Measurements from ENCODE around the gene JAZF1.

Gene JAZF1

DNA sequence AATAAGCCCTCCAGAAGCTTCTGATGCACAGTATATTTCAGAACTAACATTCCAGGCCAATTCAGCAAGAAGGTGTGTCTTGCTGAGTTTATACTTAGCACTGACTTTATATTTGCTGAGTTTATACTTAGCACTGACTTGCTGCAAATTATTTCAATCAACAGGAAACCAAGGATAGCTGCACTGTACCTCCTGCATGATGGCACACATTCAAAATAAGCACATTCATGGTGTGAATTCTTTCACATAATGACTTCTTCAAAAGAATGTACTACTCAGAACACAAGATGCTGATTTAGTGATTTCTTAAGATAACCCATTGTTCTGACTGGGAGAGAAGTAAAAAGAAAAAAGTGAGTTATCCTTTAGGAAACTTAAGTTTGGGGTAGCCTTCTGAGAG, 52.0 kb downstream of the JAZF1 start:
- H3K27ac ChIP-seq (replicated peaks) = no peak overlapping the region
- DNase-seq (ENCODE audit: low read depth in 1 of 2, low spot score in 1 of 2) = no peak
- no peak for TF ChIP-seq POLR2AphosphoS5 (IDR thresholded peaks at IDR 0.05; ENCODE audit: low read depth)
- no peak for TF ChIP-seq GABPA (IDR thresholded peaks at IDR 0.05; ENCODE audit: low read depth)
- no peak for TF ChIP-seq SPI1 (IDR thresholded peaks at IDR 0.05; ENCODE audit: borderline replicate concordance, low read depth)
- TF ChIP-seq, protein P1, sequence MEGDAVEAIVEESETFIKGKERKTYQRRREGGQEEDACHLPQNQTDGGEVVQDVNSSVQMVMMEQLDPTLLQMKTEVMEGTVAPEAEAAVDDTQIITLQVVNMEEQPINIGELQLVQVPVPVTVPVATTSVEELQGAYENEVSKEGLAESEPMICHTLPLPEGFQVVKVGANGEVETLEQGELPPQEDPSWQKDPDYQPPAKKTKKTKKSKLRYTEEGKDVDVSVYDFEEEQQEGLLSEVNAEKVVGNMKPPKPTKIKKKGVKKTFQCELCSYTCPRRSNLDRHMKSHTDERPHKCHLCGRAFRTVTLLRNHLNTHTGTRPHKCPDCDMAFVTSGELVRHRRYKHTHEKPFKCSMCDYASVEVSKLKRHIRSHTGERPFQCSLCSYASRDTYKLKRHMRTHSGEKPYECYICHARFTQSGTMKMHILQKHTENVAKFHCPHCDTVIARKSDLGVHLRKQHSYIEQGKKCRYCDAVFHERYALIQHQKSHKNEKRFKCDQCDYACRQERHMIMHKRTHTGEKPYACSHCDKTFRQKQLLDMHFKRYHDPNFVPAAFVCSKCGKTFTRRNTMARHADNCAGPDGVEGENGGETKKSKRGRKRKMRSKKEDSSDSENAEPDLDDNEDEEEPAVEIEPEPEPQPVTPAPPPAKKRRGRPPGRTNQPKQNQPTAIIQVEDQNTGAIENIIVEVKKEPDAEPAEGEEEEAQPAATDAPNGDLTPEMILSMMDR (IDR thresholded peaks at IDR 0.05; ENCODE audit: insufficient read depth, low read length) = no peak
- TF ChIP-seq, protein P2, sequence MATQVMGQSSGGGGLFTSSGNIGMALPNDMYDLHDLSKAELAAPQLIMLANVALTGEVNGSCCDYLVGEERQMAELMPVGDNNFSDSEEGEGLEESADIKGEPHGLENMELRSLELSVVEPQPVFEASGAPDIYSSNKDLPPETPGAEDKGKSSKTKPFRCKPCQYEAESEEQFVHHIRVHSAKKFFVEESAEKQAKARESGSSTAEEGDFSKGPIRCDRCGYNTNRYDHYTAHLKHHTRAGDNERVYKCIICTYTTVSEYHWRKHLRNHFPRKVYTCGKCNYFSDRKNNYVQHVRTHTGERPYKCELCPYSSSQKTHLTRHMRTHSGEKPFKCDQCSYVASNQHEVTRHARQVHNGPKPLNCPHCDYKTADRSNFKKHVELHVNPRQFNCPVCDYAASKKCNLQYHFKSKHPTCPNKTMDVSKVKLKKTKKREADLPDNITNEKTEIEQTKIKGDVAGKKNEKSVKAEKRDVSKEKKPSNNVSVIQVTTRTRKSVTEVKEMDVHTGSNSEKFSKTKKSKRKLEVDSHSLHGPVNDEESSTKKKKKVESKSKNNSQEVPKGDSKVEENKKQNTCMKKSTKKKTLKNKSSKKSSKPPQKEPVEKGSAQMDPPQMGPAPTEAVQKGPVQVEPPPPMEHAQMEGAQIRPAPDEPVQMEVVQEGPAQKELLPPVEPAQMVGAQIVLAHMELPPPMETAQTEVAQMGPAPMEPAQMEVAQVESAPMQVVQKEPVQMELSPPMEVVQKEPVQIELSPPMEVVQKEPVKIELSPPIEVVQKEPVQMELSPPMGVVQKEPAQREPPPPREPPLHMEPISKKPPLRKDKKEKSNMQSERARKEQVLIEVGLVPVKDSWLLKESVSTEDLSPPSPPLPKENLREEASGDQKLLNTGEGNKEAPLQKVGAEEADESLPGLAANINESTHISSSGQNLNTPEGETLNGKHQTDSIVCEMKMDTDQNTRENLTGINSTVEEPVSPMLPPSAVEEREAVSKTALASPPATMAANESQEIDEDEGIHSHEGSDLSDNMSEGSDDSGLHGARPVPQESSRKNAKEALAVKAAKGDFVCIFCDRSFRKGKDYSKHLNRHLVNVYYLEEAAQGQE (IDR thresholded peaks at IDR 0.05; ENCODE audit: insufficient replicate concordance, low read depth) = no peak
- no peaks in the 10 kb centered on the region for H3K27me3 ChIP-seq (ENCODE audit: insufficient read depth, poor library complexity, severe bottlenecking)
- H3K4me3 ChIP-seq (replicated peaks; ENCODE audit: insufficient read depth, low read length) = no peak overlapping the region

DNA sequence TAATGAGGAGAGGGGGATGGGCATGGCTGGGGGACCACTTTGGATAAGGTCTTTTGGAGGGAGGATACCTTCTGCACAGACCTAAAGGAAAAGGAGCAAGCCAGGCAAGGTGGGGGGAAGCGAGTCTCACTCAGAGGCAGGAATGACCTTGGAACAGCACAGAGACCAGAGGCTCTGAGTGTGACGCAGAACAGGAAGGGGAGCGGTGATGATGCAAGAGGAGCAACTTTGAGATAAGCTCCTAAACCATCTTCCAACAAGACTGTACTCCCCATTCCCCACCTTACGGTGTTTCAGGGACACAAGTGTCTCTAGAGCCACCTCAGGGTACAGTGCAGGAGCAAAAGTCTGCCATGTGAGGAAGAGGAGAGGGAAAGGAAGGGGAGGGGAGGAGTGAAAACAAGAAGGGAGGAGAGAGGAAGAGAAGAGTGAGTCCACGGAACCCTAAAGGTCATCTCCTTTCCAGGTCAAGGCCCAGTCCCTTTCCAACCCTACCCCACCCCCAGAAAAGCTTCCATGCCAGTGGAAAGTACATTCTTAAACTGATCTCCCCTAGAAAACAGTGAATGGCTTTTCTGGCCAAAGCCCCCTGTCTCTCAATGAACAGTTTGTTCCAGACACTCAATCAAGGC, 54.1 kb downstream of the JAZF1 start:
- Histone ChIP-seq H3K27me3 (ENCODE audit: insufficient read depth, poor library complexity, severe bottlenecking) (no peaks in the 10 kb centered on the region), H3K27ac (replicated peaks) (no peak overlapping the region), H3K4me3 (replicated peaks; ENCODE audit: insufficient read depth, low read length) (no peak overlapping the region)
- peak; percentile 31 to 32 for DNase-seq (ENCODE audit: low read depth in 1 of 2, low spot score in 1 of 2)
- TF ChIP-seq GABPA (IDR thresholded peaks at IDR 0.05; ENCODE audit: low read depth) (no peak), SPI1 (IDR thresholded peaks at IDR 0.05; ENCODE audit: borderline replicate concordance, low read depth) (no peak), POLR2AphosphoS5 (IDR thresholded peaks at IDR 0.05; ENCODE audit: low read depth) (no peak)
- TF ChIP-seq, protein P1 (IDR thresholded peaks at IDR 0.05; ENCODE audit: insufficient read depth, low read length) = no peak
- TF ChIP-seq, protein P2 (IDR thresholded peaks at IDR 0.05; ENCODE audit: insufficient replicate concordance, low read depth) = no peak

DNA sequence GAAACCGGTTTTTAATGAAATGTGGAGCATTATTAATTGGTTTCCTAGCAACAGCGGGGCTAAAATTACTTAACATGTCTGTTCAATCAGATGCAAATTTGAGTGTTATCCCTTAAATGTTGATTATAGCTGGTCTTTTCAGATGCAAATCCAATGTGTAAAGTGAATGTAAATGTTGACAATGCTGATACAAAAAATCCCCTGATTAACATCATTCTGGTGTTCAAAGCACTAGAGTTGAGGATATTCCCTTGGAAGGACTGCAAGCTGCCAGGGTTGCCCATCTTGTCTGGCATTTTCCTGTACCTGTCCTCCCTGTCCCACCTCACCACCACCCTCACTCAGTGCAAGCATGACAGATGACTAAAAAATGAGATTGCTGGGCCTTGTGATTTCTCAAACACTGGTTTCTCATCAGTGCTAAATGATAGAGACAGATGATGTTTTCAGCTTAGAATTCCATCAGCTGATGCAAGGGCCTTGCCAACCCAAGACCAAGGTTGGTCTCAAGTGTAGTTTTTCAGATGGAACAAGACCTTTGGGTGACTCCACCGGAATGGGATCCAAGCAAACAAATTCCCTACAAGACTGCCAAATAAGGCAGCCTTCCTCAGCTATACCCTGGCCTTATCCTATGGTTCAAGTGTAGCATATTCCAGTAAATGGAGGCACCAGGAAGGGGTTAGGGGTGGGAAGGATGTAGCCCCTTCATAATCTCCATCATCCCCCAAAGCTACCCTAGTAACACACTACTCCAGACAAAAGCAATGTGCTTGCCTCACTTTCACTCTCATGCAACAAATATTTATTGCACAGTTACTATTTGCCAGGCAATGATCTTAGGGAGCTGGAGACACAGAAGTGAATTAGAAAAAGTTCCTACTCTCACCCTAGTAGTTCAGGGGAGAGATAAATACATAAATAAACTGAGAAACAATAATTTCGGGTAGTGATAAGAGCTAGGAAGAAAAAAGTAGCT, 54.9 kb downstream of the JAZF1 start:
- Histone ChIP-seq H3K4me3 (replicated peaks; ENCODE audit: insufficient read depth, low read length) (no peak overlapping the region), H3K27me3 (ENCODE audit: insufficient read depth, poor library complexity, severe bottlenecking) (no peaks in the 10 kb centered on the region), H3K27ac (replicated peaks) (no peak overlapping the region)
- DNase-seq (ENCODE audit: low read depth in 1 of 2, low spot score in 1 of 2) = no peak
- TF ChIP-seq, protein P1 (IDR thresholded peaks at IDR 0.05; ENCODE audit: insufficient read depth, low read length) = no peak
- TF ChIP-seq SPI1 (IDR thresholded peaks at IDR 0.05; ENCODE audit: borderline replicate concordance, low read depth) (no peak), POLR2AphosphoS5 (IDR thresholded peaks at IDR 0.05; ENCODE audit: low read depth) (no peak), GABPA (IDR thresholded peaks at IDR 0.05; ENCODE audit: low read depth) (no peak)
- TF ChIP-seq, protein P2 (IDR thresholded peaks at IDR 0.05; ENCODE audit: insufficient replicate concordance, low read depth) = no peak

All from HL-60 (cell line).